Measurements from ENCODE around the gene FRMD4A. TPM values are rescaled to one million over a fixed set of nuclear protein-coding genes. Genes with fewer than 3 reads are reported as not detected.

Gene FRMD4A
- total RNA-seq, 4 donors from 2014 or later, result 13.7 to 27.2 (median 19.6) TPM

- peak; percentile 22 for ATAC-seq
- Histone ChIP-seq H3K27me3 (no peaks in the 10 kb centered on the region), H3K9me3 (no peaks in the 10 kb centered on the region), H3K36me3 (no peaks in the 10 kb centered on the region), H3K27ac (peak overlapping the region in 3 of 4 donors; percentile 33 to 56 (median 38)), H3K4me1 (peaks cover 0 to 20% (median 0%) of the 10 kb centered on the region in 3 donors), H3K4me3 (peak overlapping the region; percentile 38 to 52)
- TF ChIP-seq, protein P1, sequence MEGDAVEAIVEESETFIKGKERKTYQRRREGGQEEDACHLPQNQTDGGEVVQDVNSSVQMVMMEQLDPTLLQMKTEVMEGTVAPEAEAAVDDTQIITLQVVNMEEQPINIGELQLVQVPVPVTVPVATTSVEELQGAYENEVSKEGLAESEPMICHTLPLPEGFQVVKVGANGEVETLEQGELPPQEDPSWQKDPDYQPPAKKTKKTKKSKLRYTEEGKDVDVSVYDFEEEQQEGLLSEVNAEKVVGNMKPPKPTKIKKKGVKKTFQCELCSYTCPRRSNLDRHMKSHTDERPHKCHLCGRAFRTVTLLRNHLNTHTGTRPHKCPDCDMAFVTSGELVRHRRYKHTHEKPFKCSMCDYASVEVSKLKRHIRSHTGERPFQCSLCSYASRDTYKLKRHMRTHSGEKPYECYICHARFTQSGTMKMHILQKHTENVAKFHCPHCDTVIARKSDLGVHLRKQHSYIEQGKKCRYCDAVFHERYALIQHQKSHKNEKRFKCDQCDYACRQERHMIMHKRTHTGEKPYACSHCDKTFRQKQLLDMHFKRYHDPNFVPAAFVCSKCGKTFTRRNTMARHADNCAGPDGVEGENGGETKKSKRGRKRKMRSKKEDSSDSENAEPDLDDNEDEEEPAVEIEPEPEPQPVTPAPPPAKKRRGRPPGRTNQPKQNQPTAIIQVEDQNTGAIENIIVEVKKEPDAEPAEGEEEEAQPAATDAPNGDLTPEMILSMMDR (IDR thresholded peaks at IDR 0.05), result no peak
- TF ChIP-seq POLR2A (IDR thresholded peaks at IDR 0.05), result no peak
- TF ChIP-seq EP300 (IDR thresholded peaks at IDR 0.05), result no peak
- TF ChIP-seq POLR2AphosphoS5 (IDR thresholded peaks at IDR 0.05), result no peak
- WGBS, 2 donors (ENCODE audit: low coverage in 1 of 2), result 2% methylated on average over 6 of the region's 6 CpGs
These were observed 157.4 kb downstream of the FRMD4A start for GRCh38 chr10:14173391-14173705.

DNA sequence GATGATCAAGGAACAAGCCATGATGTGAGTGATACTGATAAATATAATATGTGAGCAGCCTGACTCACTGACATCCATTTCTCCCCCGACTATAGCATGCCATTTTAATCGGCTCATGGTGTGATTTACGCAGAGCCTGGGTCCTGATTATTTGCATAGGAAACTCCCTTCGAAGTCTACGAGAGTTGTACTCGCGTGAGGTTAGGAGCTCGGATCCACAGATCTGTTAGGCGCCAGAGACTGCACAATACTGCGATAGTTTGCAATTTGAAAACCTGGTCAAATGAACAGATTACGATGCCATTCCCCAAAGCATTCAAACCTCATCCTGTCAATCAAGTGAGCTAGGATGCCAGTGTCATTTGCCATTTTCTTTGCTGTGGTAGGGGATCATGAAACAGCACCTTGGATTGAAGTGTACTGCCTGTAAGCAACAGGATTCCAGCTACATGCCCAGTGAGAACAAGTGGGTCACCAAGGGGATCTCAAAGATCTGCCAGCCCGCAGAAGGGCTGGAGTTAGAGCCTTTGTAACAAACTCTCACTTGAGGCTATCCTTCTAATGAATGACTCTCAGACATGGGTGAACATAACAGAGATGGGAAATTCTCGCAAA lies 158.3 kb downstream of the FRMD4A start:
- Histone ChIP-seq H3K4me1 (peaks cover 0 to 20% (median 0%) of the 10 kb centered on the region in 3 donors), H3K9me3 (no peaks in the 10 kb centered on the region), H3K36me3 (no peaks in the 10 kb centered on the region), H3K4me3 (no peak overlapping the region), H3K27ac (no peak overlapping the region), H3K27me3 (no peaks in the 10 kb centered on the region)
- ATAC-seq, result no peak
- no peak for TF ChIP-seq POLR2AphosphoS5 (IDR thresholded peaks at IDR 0.05)
- TF ChIP-seq, protein P1 (IDR thresholded peaks at IDR 0.05), result no peak
- TF ChIP-seq POLR2A (IDR thresholded peaks at IDR 0.05), result no peak
- no peak for TF ChIP-seq EP300 (IDR thresholded peaks at IDR 0.05)
- WGBS, 2 donors (ENCODE audit: low coverage in 1 of 2), result 86 to 100% methylated on average over 1 to 13 of the region's 13 CpGs

- no peak for ATAC-seq
- TF ChIP-seq POLR2A (IDR thresholded peaks at IDR 0.05) (no peak), EP300 (IDR thresholded peaks at IDR 0.05) (no peak), POLR2AphosphoS5 (IDR thresholded peaks at IDR 0.05) (no peak)
- TF ChIP-seq, protein P1 (IDR thresholded peaks at IDR 0.05), result no peak
- H3K36me3 ChIP-seq, result no peaks in the 10 kb centered on the region
These were observed 159.4 kb downstream of the FRMD4A start for GRCh38 chr10:14171336-14171735.

GRCh38 chr10:14163377-14164086 lies 167.2 kb downstream of the FRMD4A start:
- Histone ChIP-seq H3K4me1 (peaks cover 0 to 15% (median 0%) of the 10 kb centered on the region in 3 donors), H3K27ac (peak overlapping the region; percentile 12 to 61 (median 44)), H3K4me3 (peak overlapping the region; percentile 3 to 18), H3K27me3 (no peaks in the 10 kb centered on the region), H3K9me3 (no peaks in the 10 kb centered on the region), H3K36me3 (no peaks in the 10 kb centered on the region)
- no peak for TF ChIP-seq EP300 (IDR thresholded peaks at IDR 0.05)
- TF ChIP-seq POLR2AphosphoS5 (IDR thresholded peaks at IDR 0.05), result no peak
- TF ChIP-seq, protein P1 (IDR thresholded peaks at IDR 0.05), result no peak
- no peak for TF ChIP-seq POLR2A (IDR thresholded peaks at IDR 0.05)
- ATAC-seq, result no peak
- WGBS, 2 donors (ENCODE audit: low coverage in 1 of 2), result 15 to 22% methylated on average over 13 to 16 of the region's 20 CpGs

More at GRCh38 chr10:14171336-14171735, 159.4 kb downstream of the FRMD4A start:
- WGBS, 2 donors (ENCODE audit: low coverage in 1 of 2), result 92 to 100% methylated on average over 1 of the region's 1 CpG
- Histone ChIP-seq H3K4me3 (no peak overlapping the region), H3K4me1 (peaks cover 0 to 20% (median 0%) of the 10 kb centered on the region in 3 donors), H3K27me3 (no peaks in the 10 kb centered on the region), H3K27ac (no peak overlapping the region), H3K9me3 (no peaks in the 10 kb centered on the region)
